ENCODE data around the gene MTR. TPM values are rescaled to one million over a fixed set of nuclear protein-coding genes. Genes with fewer than 3 reads are reported as not detected.

MTR gene
- polyA plus RNA-seq, 2 of the 4 experiments (the other 2 are of a cell fraction) = 6.2 to 12.7 TPM

DNA sequence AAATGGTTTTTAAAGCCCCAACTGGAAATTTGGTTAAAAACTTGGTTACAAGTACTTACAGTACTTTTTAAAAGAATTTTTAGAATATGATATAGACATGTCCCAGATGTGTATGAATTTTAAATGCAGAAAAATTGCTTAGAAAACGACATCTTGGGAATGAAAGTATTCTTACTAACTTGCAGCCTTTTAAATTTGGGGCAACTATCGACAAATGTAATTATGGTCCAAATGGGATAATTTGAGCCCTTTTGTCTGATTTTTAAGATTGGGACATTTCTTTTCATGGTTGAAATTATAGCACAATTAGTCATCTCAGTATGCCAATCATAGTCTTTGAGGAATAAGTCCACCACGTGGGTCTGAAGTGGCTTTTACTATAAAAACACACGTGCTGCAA lies 43.2 kb upstream of the MTR start:
- ChIA-PET CTCF (no interaction called here), POLR2A (no interaction called here)
- H3K4me3 ChIP-seq = no peak overlapping the region
- no peak overlapping the region for H3K4me2 ChIP-seq
- no peak overlapping the region for H3K27ac ChIP-seq
- DNase-seq (ENCODE audit: low read depth in 1 of 2, low spot score in 1 of 2) = no peak
- TF ChIP-seq CBX8 (IDR thresholded peaks at IDR 0.05) (peak; percentile 63; the same call in 1 of the 2 replicates), SMC3 (IDR thresholded peaks at IDR 0.05) (no peak)
- H3K9me3 ChIP-seq = no peaks in the 10 kb centered on the region
- H3K4me1 ChIP-seq = no peaks in the 10 kb centered on the region
- FAIRE-seq = no peak
- 30% methylated on average over 4 of the region's 4 CpGs for WGBS (ENCODE audit: missing lambda C conversion rate)
- ATAC-seq = no peak

DNA sequence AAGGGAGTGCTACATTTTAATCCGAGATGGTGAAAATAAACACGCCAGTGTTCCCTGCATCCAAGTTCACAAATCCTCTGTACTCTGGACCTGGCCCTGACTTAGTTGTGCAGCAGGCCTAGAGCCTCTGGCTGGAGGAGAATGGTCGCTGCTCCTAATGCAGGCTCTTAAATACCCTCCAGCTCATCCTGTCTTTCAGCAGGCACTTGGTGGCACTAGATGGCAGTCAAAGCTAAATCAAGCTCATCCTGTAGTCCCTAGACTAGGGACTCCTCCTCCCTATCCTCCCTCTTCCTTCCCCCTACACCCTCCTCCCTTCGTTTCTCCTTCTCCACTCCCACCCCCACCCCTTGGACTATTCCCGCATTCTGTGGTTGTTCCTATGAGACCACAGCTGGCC lies 41.6 kb upstream of the MTR start:
- DNase-seq (ENCODE audit: low read depth in 1 of 2, low spot score in 1 of 2) = peak; percentile 21 to 73
- TF ChIP-seq SREBF2 (IDR thresholded peaks at IDR 0.05) (no peak), SMC3 (IDR thresholded peaks at IDR 0.05) (peak; percentile 46; the same call in 2 of the 3 replicates), PHF8 (IDR thresholded peaks at IDR 0.05; ENCODE audit: borderline replicate concordance, low read depth) (no peak), RAD21 (conservative IDR thresholded peaks at IDR 0.05 in 1 of 2, IDR thresholded peaks at IDR 0.05 in 1 of 2) (peak; percentile 63 to 78)
- TF ChIP-seq, protein P1, sequence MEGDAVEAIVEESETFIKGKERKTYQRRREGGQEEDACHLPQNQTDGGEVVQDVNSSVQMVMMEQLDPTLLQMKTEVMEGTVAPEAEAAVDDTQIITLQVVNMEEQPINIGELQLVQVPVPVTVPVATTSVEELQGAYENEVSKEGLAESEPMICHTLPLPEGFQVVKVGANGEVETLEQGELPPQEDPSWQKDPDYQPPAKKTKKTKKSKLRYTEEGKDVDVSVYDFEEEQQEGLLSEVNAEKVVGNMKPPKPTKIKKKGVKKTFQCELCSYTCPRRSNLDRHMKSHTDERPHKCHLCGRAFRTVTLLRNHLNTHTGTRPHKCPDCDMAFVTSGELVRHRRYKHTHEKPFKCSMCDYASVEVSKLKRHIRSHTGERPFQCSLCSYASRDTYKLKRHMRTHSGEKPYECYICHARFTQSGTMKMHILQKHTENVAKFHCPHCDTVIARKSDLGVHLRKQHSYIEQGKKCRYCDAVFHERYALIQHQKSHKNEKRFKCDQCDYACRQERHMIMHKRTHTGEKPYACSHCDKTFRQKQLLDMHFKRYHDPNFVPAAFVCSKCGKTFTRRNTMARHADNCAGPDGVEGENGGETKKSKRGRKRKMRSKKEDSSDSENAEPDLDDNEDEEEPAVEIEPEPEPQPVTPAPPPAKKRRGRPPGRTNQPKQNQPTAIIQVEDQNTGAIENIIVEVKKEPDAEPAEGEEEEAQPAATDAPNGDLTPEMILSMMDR (IDR thresholded peaks at IDR 0.05) = peak; percentile 56
- Histone ChIP-seq H3K4me2 (no peak overlapping the region), H3K27ac (no peak overlapping the region), H3K4me1 (no peaks in the 10 kb centered on the region), H3K9me3 (no peaks in the 10 kb centered on the region), H3K4me3 (no peak overlapping the region)
- ChIA-PET CTCF (interaction anchor here (0.7 to 2.3 kb wide), 5 partner anchors 9 to 809 kb away, joined by 3 to 11 read pairs (median 3); no protein-coding TSS in a partner anchor), POLR2A (interaction anchor here (0.6 kb wide), 1 partner anchor 141 kb away, joined by 3 read pairs; no protein-coding TSS in a partner anchor)
- 8% methylated on average over 4 of the region's 5 CpGs for WGBS (ENCODE audit: missing lambda C conversion rate)
- peak; percentile 94 to 97 for ATAC-seq
- no peak for FAIRE-seq

DNA sequence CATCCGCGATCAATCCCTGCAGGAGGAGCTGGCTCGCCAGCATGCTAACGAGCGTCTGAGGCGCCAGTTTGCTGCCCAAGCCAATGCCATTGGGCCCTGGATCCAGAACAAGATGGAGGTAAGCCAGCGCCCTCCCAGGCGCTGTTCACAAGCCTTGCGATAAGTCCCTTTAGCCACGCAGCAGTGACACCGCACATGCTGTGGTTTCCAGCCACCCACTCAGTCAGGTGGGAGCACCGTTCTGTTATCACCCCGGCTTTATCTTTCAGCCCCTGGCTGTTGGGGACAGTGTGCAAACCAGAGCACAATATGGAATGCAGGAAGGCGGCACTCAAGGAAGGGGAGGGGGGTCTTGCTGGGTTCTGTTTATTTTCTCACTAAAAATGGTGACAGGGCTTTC lies 41.1 kb upstream of the MTR start:
- H3K4me1 ChIP-seq = no peaks in the 10 kb centered on the region
- TF ChIP-seq, protein P2, sequence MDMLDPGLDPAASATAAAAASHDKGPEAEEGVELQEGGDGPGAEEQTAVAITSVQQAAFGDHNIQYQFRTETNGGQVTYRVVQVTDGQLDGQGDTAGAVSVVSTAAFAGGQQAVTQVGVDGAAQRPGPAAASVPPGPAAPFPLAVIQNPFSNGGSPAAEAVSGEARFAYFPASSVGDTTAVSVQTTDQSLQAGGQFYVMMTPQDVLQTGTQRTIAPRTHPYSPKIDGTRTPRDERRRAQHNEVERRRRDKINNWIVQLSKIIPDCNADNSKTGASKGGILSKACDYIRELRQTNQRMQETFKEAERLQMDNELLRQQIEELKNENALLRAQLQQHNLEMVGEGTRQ (IDR thresholded peaks at IDR 0.05) = no peak
- TF ChIP-seq GATA3 (IDR thresholded peaks at IDR 0.05; ENCODE audit: borderline replicate concordance) (no peak), CEBPB (IDR thresholded peaks at IDR 0.05) (no peak), KDM1A (IDR thresholded peaks at IDR 0.05; ENCODE audit: low read depth) (no peak), ZNF302 (CRISPR knock-in tag; IDR thresholded peaks at IDR 0.05) (no peak), POLR2AphosphoS2 (conservative IDR thresholded peaks at IDR 0.05; ENCODE audit: low read length) (no peak), JUN (IDR thresholded peaks at IDR 0.05) (no peak), FOSB (CRISPR knock-in tag; IDR thresholded peaks at IDR 0.05) (no peak), RARB (CRISPR knock-in tag; IDR thresholded peaks at IDR 0.05) (no peak), RCOR1 (IDR thresholded peaks at IDR 0.05; ENCODE audit: low read depth, low read length) (no peak), MAFK (IDR thresholded peaks at IDR 0.05; ENCODE audit: partially characterized antibody) (no peak), SREBF2 (IDR thresholded peaks at IDR 0.05) (no peak)
- TF ChIP-seq, protein P1 (IDR thresholded peaks at IDR 0.05) = no peak
- TF ChIP-seq, protein P3, sequence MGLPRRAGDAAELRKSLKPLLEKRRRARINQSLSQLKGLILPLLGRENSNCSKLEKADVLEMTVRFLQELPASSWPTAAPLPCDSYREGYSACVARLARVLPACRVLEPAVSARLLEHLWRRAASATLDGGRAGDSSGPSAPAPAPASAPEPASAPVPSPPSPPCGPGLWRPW (IDR thresholded peaks at IDR 0.05) = no peak
- H3K4me3 ChIP-seq = no peak overlapping the region
- DNase-seq (ENCODE audit: low read depth in 1 of 2, low spot score in 1 of 2) = no peak
- no peak for FAIRE-seq
- H3K9me3 ChIP-seq = no peaks in the 10 kb centered on the region
- ATAC-seq = peak in 1 of 2 experiments; percentile 15; a peak in 2 of 6 replicates
- POLR2A ChIA-PET = no interaction called here
- H3K27ac ChIP-seq = no peak overlapping the region
- 84% methylated on average over 14 of the region's 14 CpGs for WGBS (ENCODE audit: missing lambda C conversion rate)
- no peak overlapping the region for H3K4me2 ChIP-seq
- CTCF ChIA-PET = interaction anchor here (0.7 to 2.3 kb wide), 6 partner anchors 8 to 808 kb away, joined by 3 to 11 read pairs (median 4); no protein-coding TSS in a partner anchor
